Measurements from ENCODE around the gene ANKRD11.
"Not testable (repeated sequence)": the region's sequence is repeated elsewhere in the genome, so short reads cannot be mapped to it uniquely, and the experiment has no call there.

ANKRD11 gene

GRCh38 chr16:89450537-89450936 lies 39.8 kb downstream of the ANKRD11 start:
- DNase-seq (ENCODE audit: low read depth) = no peak

- DNase-seq (ENCODE audit: low read depth) = peak; percentile 35
Measured at GRCh38 chr16:89449726-89450335, 40.5 kb downstream of the ANKRD11 start.

DNA sequence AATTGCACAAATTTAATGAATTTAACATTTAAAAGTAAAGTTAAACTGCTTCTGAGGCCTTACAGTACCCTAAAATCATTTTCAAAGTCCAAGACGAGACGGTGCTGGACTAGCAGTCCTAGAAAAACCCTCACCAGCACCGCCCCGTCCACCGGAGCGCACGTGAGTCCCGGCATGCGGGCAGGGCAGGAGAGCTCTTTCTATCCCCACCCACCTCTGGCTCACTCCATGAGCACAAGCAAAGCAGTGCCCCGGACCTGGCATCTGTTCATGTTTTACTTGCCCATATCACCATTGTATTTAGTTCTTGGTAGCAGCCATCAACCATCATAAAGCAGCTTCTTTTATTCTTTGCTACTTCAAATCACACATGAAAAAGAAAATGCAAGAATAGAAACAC lies 41.7 kb downstream of the ANKRD11 start:
- no peak for DNase-seq (ENCODE audit: low read depth)

- no peak for DNase-seq (ENCODE audit: low read depth)
Measured at GRCh38 chr16:89446975-89447293, 43.4 kb downstream of the ANKRD11 start.

DNA sequence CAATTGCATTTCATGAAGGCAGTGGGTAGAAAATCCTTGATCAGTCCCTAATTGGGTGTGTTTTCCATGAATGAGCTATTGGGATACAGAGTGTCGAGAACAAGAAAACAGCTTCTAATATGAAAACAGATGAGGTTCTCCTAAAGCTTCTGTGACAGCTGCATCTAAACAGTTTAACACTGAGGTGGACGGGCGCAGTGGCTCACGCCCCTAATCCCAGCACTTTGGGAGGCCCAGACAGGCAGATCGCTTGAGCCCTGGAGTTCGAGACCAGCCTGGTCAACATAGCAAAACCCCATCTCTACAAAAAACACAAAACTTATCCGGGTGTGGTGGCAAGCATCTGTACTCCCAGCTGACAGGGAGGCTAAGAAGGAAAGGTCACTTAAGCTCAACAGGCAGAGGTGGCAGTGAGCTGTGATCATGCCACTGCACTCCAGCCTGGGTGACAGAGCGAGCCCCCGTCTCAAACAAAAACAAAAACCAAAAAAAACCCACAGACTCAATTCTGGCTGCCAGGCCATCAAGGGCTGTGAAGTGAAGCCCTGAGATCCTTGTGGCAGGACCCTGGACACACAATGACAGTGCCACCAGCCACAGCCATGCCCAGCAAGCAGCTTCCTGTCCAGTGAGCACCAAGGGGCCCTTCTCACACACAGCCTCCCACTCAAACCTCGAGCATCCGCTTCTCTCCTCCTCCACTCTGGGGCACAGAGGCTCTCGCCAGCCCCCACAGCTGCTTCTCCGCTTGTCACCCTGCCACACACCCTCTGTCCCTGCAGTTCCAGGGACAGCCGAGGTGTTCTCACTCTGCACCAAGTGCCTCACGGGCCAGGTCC lies 44.0 kb downstream of the ANKRD11 start:
- no peak for DNase-seq (ENCODE audit: low read depth)

GRCh38 chr16:89445166-89445565 lies 45.2 kb downstream of the ANKRD11 start:
- DNase-seq (ENCODE audit: low read depth) = no peak

DNA sequence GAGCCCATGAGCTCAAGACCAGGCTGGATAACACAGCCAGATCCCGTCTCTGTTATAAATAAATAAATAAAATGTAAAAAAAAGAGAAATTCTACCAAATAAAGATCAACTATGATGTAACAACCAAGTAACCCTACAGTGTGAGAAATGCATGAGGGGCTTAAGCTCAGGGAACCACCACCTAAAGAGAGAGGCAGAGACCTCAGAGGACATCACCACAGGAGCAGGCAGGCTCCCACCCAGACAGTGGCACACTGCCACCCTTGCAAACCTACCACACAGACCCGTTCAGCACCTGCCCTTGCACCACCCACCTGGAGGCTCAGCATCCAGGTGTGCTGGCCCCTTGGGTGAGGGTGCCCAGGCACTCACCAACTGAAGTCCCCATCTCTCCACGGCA lies 45.6 kb downstream of the ANKRD11 start:
- no peak for DNase-seq (ENCODE audit: low read depth)

DNA sequence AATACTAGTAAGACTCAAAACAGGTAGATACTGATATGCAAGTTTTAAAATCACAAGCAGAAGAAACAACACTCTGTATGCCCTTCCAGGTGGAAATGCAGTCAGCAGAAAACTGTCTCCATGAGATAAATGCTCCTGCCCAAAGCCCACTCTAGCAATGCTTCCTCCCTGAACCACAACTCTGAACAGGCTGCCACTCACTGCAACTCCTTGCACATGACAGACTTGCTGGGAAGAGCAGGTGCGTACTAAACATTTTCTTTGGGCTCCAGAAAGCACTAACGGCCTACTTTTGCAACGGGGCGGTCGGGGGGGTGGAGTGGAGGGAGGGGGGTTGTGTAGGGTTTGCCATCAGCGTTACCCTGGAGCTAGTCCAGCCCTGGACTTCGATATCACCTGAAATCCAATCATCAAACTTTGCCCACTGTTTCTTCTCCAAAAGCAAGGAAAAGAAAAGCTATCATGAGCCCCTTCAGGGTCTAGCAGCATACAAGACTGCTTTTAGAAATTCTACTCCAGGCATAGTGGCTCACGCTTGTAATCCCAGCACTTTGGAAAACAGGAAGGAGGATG lies 46.1 kb downstream of the ANKRD11 start:
- DNase-seq (ENCODE audit: low read depth) = no peak

- DNase-seq (ENCODE audit: low read depth) = no peak
Measured at GRCh38 chr16:89443727-89444084, 46.7 kb downstream of the ANKRD11 start.

DNA sequence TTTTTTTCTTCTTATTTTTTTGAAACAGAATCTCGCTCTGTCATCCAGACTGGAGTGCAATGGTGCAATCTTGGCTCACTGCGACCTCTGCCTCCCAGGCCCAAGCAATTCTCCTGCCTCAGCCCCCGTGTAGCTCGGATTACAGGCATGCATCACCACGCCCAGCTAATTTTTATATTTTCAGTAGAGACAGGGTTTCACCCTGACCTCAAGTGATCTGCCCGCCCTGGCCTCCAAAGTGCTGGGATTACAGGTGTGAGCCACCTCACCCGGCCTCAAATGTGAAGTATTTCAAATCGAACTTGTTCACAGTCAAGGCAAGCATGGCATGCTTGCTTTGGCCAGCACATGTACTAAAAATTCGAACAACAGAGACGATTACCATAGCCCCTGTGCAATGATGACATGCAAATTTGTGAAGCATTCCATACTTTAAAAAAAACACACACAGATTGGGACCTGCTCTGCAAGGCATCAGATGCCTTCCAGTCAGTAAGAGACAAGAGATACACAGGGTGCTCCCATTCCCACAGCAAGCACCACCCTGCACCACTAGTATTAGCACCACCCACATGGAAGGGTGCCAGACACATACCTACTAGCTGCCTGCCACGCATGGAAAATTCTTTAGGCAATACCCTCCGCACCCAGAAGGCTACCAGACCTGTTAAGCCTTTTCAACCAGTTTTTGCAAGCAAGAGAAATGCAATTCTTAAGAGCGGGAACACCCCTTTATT lies 47.2 kb downstream of the ANKRD11 start:
- peak; percentile 82 for DNase-seq (ENCODE audit: low read depth)

DNA sequence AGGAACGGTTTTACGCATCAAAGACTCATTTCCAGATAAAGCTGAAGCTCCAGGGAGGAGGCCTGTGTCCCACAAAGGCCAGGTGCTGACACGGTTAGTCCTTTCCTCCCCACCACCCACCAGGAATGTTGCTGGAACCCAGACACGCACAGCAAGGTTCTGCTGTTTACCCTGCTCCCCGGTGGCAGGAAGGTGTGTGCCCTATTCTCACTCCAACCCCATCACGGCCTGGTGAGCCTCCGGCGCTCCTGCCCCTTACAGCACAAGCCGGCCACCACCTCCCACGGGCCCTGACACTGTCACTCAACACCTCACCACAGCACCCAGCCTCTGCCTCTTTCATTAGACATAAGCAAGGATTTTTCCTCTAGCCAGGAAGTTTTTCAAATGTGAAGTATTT lies 47.8 kb downstream of the ANKRD11 start:
- no peak for DNase-seq (ENCODE audit: low read depth)

DNA sequence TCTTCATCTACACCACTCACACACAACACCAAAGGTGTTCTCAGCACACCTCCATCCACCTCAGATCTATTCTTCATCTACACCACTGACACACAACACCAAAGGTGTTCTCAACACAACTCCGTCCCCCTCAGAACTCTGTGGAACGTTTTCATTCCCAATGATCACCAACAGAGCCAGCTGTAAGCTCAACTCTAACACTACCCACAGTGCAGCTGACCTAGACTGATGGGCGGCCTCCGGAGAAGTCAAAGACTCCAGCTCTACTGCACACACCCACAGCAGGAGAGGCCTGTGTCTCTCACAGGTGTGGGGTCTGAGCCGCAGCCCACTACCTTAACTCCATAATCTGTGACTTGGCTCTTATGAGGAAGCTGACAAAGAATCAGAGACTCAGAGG lies 50.7 kb downstream of the ANKRD11 start:
- DNase-seq (ENCODE audit: low read depth) = no peak

DNA sequence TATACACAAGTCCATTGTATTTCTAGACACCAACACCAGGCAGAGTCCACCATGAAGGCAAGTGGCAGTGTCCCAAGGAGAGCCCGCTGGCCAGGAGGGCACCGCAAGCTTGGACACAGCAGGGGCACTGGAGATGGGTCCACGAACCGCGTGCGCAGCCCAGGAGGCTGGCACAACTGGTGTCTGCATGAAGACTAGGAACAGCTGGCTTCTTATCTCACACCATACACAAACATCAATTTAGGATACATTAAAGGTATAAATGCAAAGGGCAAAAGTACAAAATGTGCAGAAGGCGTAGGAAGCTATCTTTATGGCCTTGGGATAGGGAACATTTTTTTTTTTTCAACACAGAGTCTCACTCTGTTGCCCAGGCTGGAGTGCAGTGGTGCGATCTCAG lies 52.4 kb downstream of the ANKRD11 start:
- no peak for DNase-seq (ENCODE audit: low read depth)

DNA sequence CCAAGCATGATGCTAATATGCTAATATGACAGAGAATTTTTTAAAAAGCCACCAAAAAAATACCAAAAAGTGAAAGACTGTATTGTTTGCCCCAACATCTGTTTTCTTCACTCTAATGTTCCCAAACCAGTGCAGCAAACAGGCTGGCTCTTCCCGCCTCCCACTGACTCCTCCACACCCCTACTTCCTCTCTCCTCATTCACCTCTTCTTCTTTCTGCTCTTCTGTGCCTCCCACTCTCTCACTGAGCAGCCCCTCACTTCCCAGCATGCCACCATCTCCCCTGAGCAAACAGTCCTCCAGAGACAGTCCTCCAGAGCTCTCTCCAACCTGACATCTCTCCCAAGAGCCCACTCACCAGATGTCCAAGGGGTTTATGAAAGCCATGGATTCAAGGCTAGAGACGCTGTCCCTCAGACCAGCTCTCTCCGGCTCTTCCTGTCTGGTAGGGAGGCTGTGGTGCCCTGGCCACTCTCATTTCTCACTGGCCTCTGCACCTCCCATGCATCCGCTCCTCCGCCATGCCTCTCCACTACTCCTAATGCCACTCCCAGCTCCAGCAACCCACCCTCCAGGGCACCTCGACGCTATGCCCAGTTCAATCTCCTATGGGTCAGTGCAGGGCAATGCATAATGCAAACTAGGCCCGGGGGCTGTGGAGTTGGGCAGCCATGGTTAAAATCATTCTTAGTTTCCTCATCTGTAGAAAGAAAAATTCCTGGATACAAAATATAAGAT lies 52.9 kb downstream of the ANKRD11 start:
- DNase-seq (ENCODE audit: low read depth) = no peak

GRCh38 chr16:89436366-89436765 lies 54.0 kb downstream of the ANKRD11 start:
- DNase-seq (ENCODE audit: low read depth) = no peak

DNA sequence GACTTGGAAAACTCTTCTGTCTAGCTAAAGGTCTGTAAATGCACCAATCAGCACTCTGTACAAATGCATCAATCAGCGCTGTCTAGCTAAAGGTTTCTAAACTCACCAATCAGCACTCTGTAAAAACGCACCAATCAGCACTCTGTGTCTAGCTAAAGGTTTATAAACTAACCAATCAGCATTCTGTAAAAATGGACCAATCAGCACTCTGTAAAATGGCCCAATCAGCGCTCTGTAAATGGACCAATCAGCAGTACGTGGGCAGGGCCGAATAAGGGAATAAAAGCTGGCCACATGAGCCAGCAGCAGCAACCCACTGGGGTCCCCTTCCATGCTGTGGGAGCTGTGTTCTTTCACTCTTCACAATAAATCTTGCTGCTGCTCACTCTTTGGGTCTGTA lies 55.3 kb downstream of the ANKRD11 start:
- not testable (repeated sequence) for DNase-seq (ENCODE audit: low read depth)

DNA sequence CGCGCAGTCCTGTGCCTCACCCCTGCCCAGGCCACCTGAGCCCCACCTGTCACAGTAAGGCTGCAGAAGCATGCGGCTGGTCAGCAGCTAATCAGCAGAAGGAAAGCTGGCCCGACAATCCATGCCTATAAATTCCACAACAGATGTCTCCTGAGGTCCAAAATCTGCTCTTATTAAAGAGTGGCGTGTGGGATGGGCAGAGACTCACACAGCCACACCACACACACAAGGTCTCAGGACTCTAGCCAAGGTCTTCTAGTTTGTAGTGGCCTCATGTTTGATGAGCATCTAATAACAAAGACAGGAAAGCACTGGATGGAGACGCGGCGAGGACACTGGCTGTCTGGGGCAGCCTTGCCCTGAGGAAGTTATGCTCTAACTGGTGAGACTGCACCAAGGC lies 55.9 kb downstream of the ANKRD11 start:
- DNase-seq (ENCODE audit: low read depth) = no peak

DNA sequence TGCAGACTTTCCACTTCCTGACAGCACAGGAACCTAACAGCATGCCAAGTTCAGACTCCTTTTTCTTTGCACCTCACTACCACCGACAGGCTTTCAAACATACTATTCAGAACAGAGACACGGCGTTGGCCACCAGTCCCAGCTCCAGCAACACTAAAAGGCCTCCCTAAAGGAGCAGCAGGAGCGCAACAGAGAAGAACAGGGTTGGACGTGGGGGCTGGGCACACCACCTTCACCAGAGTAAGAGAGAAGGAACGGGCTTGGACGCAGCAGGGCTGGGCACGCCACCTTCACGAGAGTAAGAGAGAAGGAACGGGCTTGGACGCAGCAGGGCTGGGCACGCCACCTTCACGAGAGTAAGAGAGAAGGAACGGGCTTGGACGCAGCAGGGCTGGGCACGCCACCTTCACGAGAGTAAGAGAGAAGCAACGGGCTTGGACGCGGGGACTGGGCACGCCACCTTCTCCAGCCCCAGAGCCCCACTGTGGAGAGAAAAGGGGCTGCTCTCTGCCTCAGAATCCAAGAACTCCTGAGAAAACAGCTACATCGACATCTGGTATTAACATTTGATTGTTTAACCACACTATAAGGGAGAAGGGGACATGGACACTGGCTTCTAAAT lies 56.9 kb downstream of the ANKRD11 start:
- DNase-seq (ENCODE audit: low read depth) = not testable (repeated sequence)

DNA sequence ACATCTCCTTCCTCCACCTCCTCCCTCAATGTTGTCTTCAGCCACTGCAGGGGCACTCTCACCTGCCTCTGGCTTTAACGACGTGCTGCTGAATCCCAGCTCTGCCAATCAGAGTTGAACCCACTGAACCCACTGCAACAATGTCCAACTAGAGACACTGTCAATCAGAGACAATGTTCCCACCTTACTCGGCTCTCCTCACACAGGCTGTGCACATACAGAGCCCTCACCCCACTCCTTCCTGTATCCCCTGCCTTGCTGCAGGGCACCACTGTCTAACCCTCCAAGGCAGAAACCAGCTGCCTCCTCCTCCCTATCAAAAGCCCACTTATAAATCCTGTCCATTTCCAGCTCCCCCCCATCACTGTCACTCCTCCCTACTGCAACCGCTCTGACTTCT lies 58.7 kb downstream of the ANKRD11 start:
- DNase-seq (ENCODE audit: low read depth) = no peak

DNA sequence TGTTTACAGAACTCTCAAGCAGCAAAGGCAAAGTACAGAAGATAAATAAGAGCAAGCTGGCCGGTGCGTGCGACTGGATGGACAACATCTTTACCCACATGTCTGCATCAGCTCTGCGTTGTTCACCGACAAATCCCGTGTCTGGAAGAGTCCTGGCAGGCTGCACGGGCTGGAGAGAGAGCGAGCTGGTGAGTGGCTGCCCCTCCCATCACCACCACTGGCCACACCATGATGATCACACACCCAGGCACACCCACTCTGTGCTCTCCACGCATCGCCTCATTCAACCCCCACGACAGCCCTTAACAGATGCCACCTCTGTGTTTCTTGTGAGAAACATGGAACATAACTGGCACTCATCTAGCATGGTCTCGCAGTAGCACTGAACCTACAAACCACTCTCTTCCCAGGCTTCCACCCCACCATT lies 59.2 kb downstream of the ANKRD11 start:
- DNase-seq (ENCODE audit: low read depth) = no peak

- no peak for DNase-seq (ENCODE audit: low read depth)
Measured at GRCh38 chr16:89430436-89431157, 59.8 kb downstream of the ANKRD11 start.

All from iris pigment epithelial cell (primary cell).